MM.1S (cell line): Measurements from ENCODE around the gene LTB4R.

ENCODE experiments used
- CTCF ChIP-seq: fragments of 300-600 bp; sonication (generic); IDR thresholded peaks from 2 replicates; pipeline ENCODE4 v1.5.1; 2016; ENCODE audit warnings: antibody characterized with exemption, low read length, mixed read lengths
- EZH2 ChIP-seq: fragments of 300-600 bp; sonication (generic); optimal IDR thresholded peaks from 2 replicates; pipeline ENCODE3; 2017; ENCODE audit warnings: low read depth, mild to moderate bottlenecking, antibody characterized with exemption, low read length, mixed read lengths
- EZH2phosphoT487 ChIP-seq: fragments of 300-600 bp; sonication (generic); IDR thresholded peaks from 2 replicates; pipeline ENCODE4 v1.6.1; 2018; ENCODE audit warnings: antibody characterized with exemption, low read length

GRCh38 chr14:24327303-24327702 lies 16.0 kb downstream of the LTB4R start:
- TF ChIP-seq CTCF = no peak
- no peak for TF ChIP-seq EZH2phosphoT487
- TF ChIP-seq EZH2 = no peak
